GM21576 (cell line): ENCODE results near the gene ZSCAN12.
"Not testable (repeated sequence)": the region's sequence is repeated elsewhere in the genome, so short reads cannot be mapped to it uniquely, and the experiment has no call there.

Experiments
- ATAC-seq: cut with Tn5 transposase; IDR thresholded peaks from one replicate; pipeline ENCODE4 v1.9.1; 2021; ENCODE audit warnings: mild to moderate bottlenecking, moderate library complexity; ENCODE audit not compliant: unreplicated experiment

ZSCAN12 gene

DNA sequence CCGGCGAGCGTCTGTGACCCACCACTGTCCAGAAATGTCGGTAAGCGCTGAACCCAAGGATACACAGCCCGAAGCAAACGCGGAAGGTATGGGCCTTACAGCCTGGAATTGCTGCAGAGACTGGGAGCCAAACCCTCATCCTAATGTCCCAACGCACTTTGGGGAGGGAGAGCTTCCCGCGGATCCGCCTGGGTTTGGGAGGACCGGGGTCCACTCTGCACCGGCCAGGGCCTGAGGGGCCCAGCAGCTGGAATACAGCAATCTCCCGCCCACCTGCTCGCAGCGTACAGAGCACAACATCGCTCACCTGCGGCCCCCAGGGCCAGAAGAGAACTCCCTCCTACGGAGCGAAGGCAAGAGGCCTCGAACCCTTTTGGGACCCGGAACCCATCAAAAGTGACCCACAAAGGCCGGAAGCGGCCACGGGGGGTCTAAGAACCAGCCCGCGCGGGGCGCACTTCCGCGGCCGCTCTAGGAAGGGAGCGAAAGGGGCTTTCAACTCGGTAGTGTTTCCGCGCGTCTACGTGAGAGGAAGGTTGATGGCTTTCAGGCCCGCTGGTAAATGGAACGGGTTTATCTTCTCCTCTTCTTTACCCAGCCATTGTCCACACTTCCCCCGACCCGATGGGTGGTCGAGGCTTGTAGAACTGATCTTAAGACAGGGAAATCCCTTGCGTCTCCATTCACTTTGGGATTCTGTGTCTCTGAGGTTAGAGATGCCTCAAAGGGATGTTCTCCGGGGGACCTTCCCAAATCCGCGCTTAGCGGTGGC is at the start of gene ZSCAN12:
ZSCAN12 (minus strand) TSS at position 398 of the 772 bp plus-strand sequence. CDS start 1,342 bp downstream, outside the sequence.
- peak; percentile 72 for ATAC-seq

DNA sequence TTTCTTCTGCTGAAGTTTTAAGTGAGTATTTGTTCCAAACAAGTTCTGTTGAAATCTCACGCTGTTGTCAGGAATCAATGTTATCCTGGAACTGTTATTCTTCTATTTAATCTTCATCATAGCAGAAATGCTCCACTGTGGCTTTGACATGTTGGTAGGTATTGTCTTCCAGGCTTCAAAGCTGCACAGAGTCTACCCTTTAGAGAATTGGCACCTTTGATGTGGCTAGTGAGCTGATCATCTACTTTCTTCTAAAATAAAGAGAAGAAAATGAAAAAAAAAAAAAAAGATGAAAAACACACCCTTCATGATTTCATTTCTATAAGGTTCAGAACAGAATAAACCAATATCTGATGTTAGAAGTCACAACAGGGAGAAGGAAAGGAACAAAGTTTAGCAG is 49.5 kb upstream of the ZSCAN12 start:
- ATAC-seq, result no peak

DNA sequence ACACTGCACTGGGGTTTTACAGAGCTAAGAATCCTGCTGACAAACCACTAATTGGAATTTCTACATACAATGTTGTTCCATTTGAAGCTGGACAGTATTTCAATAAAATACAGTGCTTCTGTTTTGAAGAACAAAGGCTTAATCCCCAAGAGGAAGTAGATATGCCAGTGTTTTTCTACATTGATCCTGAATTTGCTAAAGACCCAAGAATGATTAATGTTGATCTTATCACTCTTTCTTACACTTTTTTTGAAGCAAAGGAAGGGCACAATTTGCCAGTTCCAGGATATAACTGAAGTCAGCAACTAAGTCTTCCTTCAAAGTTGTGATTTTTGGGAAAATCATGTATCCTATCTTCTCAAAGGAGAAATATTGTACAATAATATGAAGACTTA is 48.0 kb upstream of the ZSCAN12 start:
- ATAC-seq, result not testable (repeated sequence)

DNA sequence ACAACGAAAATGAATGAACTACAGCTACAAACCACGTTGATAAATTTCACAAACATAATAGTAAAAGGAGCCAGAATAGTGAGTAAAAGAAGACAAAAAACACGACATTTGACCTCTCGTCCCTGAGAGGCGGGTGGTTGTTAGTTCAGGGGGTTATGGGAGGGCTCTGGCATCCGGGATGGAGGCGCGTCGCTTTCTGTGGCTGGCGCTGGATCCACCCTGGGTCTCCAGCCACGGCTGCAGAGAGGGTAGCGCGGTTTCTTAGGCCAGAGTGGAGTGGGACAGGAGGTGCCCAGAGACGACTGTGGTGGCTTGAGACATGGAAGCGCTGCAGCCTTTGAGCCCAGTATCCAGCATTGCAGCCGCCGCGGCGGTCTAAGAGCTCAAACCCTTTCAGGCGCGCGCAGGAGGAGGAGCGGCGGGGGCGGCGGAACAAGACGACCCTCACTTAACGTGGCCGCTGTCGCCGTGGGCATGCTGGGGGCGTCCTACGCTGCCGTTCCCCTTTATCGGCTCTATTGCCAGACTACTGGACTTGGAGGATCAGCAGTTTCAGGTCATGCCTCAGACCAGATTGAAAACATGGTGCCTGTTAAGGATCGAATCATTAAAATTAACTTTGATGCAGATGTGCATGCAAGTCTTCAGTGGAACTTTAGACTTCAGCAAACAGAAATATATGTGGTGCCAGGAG is 47.4 kb upstream of the ZSCAN12 start:
- ATAC-seq, result no peak

DNA sequence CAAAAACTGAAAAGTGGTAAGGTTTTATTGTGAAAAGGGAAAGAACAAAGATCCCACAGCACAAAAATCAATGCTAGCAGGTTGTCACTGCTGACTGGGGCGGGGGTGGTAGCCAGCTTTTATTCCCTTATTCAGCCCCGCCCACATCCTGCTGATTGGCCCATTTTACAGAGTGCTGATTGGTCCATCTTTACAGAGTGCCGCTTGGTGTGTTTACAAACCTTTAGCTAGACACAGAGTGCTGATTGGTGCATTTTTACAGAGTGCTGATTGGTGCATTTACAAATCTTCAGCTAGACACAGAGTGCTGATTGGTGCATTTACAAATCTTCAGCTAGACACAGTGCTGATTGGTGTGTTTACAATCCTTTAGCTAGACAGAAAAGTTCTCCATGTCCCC is 45.2 kb upstream of the ZSCAN12 start:
- not testable (repeated sequence) for ATAC-seq

DNA sequence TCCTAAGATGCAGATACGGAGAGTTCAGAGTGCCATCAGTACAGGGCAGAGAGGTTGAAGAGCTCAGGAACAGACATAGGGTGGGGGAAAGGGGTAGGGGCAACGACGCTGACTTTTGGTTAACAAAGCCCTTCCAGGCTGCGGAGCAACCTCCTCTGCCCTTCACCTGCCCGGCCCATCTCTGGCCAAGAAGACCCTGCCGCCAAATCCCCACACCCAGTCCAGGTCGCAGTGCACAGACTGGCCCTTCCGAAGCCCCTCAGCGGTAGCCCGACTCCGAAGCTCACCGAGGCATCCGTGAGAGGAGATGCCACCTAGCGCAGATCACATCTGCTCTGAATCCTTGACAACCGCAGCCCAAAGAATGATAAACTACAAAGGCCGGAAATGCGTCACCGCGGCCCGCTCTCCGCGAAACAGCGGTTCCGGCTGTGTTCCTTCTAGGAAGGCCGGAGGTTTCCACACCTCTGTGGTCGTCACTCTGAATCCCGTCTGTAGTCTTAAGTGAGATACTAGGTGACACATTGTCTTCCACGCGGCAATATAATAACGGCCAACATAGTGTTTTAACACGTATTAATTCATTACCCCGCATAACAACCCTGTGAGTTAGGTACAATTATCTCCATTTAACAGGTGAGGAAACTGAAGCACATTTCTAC is 43.7 kb upstream of the ZSCAN12 start, which contains the start of gene ZSCAN23:
ZSCAN23 (minus strand) TSS at position 380 of the 662 bp plus-strand sequence. CDS start 7,225 bp downstream, outside the sequence.
- peak; percentile 90 for ATAC-seq

DNA sequence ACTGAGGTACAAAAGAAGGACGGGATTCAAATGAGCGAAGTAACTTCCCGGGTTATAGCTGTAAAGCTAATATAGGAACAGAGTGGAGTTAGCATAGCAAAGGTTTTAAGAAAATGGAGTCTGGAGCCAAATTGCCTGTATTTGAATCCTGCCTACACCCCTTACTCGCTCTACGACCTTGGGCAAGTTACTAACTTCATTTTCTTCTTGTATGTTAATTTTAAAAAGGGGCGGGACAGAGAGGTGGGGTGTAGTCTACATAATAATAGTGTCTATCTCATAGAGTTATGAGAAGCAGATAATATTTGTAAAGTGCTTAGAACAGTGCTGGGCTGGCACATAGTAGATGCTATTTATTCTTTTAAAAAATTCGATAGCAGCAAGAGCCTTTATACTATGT is 43.0 kb upstream of the ZSCAN12 start:
- ATAC-seq, result no peak

DNA sequence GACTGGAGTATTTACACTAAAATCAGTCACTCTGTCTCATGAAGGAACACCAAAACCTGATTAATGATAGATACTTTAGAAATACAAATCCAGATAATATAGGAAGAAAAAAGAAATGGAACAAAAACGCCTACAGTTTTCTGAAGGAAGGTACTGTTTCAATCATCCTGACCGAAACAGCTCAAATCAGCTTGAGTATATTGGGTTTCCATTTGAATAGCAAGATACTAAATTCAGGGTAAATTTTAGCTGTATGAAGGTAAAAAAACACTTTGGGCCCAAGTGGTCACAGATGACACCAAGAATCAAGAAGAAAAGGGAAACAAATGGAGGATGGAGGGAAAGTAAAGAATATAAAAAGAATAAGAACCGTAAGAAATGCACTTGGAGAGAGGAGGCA is 36.9 kb upstream of the ZSCAN12 start:
- ATAC-seq, result no peak

DNA sequence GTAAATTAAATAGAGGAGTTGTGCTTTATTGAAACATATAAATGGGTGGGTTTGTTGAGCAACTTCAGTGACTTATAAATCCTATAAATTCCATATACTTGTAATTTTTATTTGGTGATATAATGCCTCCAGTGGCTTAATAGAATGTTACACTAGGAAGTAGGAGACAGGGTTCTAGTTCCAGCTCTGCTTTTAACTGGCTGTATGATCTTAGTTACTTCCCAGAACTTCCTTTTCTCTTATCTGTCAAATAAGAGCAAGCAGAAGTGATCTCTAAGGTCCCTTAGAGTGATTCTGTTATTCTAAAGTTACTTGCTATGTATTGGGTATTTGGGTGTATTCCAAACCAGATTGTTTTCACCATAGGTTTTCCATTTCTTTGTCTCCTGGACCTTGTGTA is 33.6 kb upstream of the ZSCAN12 start:
- no peak for ATAC-seq

DNA sequence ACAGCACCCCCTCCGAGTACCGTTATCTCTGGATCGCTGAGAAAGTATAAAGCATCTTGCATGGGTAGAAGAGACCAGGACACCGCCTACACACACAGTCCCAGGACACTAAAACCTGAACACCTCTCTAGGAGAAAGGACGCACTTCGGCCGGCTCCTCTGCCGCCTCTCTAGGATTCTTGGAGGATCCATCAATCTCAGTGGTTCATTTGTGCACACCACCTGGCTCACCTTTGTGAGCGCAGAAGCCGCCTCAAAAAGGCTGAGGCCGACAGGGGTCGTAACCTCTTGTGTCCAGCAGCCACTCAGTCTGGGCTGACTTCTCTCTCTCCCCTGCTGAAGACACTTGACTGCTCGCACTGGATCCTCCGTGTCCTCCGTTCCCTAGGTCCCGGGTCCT is 30.2 kb upstream of the ZSCAN12 start:
- ATAC-seq, result no peak

DNA sequence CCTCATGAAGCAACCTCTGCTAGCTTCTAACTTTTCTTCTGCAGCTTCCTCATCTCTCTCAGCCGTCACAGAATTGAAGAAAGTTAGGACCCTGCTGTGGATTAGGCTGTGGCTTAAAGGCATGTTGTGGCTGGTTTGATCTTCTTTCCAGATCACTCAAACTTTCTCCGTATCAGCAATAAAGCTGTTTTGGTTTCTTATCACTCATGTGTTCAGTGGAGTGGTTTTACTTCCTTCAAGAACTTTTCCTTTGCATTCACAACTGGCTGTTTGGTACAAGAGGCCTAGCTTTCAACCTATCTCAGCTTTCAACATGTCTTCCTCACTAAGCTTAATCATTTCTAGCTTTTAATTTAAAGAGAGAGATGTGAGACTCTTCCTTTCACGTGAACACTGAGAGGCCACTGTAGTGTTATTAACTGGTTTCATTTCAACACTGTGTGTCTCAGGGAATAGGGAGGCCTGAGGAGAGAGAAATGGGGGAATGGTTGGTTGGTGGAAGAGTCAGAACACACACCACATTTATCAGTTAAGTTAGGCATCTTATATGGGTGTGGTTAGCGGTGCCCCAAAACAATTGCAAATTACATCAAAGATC is 26.5 kb upstream of the ZSCAN12 start:
- ATAC-seq, result no peak

DNA sequence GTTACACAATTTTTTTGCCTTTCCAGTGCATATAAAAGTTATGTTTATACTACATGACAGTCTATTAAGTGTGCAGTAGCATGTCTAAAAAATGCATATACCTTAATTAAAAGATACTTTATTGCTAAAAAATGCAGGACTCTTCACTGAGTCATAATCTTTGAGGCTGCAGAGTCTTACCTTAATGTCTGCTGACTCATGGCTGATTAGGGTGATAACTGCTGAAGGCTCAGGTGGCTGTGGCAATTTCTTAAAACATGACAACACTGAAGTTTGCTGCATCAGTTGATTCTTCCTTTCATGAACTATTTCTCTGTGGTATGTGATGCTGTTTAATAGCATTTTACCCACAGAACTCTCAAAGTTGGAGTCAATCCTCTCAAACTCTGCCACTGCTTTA is 24.6 kb upstream of the ZSCAN12 start:
- ATAC-seq, result no peak

DNA sequence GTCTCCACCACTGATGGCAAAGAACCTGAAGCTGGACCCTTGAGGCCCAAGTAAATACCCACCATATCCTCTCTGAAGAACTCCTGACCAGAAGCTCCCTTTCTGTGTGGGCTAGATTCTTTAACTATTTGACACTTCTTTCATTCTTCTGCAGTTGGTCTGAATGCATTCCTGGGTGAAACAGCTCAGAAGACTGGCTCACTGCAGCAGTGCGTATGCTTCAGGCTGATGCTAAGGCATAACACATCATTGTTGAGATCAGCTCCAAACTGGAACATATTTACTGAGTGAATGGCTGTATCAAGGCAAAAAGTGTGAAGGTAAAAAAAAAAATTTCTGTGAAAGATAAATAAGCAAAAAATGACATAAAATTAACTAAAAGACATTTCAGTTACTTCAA is 24.0 kb upstream of the ZSCAN12 start:
- no peak for ATAC-seq

DNA sequence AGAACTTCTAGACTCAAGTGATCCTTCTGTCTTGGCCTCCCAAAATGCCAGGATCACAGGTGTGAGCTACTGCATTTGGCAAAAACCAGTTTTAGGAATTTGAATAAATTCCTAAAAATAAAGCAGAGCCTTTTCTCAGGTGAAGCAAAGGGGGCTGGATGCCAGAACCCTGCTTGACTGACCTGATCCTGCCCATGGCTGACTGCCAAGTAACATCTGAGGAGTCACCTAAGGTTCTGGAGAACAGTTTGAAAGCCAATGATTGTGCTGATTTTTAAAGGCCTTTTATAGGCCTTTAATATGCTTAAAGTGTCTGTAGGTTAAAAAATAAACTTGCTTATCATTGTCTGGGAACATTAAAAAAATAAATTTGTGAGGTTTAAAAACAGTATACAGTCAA is 14.1 kb upstream of the ZSCAN12 start:
- ATAC-seq, result no peak

DNA sequence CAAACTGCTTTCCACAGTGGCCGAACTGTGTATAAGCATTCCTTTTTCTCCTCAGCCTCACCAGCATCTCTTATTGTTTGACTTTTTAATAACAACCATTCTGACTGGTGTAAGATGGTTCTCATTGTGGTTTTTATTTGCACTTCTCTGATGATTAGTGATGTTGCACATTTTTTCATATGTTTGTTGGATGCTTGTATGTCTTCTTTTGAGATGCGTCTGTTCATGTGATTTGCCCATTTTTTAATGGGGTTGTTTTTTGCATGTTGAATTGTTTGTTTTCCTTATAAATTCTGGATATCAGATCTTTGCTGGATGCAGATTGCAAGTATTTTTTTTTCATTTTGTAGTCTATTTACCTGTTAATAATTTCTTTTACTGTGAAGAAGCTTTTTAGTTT is 11.2 kb upstream of the ZSCAN12 start:
- ATAC-seq, result no peak

DNA sequence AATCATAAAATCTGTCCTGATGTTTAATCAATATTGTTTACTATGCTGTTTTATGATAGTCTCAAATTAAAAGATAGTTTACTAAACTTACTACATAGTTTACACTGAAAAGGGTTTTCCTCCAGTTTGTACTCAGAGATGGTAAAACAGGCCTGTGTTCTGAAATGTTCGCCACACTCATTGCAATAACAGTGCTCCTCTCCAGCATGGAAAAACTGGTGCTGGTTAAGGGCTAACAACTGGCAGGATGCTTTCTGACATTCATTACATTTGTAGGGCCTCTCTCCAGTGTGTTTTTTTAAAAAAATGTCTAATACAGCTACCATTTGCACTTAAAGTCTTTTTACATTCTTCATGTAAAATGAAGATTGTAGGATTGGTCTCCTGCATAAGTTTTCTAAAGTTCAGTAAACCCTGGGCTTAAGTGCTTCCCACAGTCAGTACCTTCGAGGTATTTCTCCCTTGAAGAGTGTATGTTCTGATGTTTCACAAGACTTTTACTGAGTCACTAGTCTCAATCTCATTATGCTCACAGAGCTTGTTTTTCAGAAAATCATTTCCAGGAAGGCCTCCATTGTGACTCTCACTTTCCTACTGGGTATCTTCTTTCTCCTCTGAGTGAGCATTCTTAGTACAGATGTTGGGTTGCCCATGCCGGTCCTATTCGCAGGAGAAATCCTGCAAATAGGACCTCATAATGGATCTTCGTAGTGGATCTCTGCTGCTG is 8.7 kb upstream of the ZSCAN12 start:
- ATAC-seq, result no peak

DNA sequence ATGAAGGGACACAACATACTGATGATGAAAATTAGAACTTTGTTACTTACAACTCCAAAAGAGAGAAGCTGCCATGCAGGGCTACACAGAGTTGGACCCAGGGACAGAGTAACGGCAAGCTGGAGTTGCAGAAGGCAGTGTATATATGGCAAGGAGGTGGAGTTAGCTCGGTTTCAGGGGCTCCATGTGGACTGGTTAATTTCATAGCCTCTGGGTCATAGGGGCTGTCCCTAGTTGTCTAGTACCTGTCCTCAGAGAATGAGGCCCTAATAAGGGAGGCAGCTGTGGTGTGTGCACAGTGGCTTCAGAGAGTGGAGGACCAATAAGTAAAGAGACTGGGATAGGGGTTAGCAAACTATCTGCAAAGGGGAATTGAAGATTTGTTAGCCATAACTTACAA is 7.9 kb upstream of the ZSCAN12 start:
- ATAC-seq, result no peak

DNA sequence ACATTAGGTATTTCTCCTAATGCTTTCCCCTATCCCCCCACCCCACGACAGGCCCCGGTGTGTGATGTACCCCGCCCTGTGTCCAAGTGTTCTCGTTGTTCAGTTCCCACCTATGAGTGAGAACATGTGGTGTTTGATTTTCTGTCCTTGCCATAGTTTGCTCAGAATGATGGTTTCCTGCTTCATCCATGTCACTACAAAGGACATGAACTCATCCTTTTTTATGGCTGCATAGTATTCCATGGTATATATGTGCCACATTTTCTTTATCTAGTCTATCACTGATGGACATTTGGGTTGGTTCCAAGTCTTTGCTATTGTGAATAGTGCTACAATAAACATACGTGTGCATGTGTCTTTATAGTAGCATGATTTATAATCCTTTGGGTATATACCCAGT is 4.4 kb upstream of the ZSCAN12 start:
- ATAC-seq, result not testable (repeated sequence)

DNA sequence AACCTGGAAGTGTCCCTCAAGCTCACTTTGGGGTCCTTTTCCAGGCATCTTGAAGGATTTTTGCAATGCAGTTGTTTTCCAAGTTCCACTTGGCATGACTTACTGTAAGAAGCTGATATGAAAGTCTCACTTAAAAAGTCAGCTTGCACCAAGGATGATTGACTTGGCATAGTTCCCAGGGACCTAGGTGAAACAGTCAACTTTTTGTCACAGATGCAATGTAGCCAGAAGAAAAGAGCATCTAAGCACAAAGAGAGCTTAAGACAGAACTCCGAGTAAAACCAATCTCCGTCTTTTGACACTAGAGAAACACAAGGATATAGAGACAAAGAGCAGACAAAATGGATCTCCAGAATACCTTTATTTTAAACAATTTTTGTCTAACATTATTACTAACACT is 2.6 kb upstream of the ZSCAN12 start:
- ATAC-seq, result no peak

DNA sequence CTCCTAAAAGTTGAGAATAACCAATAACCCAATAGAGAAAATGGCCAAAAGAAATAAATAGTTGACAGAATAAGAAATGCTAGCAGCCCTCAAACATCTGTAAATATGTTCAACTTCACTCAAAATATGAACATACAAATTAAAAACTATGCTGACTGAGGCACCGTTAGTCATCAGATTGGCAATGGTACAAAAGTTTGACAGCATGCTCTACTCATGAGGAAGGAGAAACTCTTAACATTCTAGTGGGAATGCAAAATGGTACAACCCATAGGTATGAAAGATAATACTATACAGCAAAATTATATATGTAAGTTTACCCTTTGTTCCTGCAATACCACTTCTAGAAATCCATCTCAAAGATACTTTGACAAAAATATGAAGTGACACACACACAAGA is 1.6 kb upstream of the ZSCAN12 start:
- ATAC-seq, result no peak

DNA sequence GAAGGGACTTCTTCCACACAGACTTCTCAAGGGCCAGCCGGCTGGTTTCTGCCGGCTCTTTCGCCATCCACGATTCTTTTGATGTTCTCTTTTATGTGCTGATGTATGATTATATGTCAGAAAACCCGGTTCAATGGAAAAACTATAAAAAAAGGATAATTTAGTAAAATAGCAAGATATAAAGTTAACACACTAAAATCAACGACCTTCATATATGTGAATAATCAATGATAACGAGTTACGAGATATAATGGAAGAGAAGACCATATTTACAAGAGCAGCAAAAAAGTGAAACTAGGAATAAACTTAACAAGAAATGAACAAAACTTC is 540 bp upstream of the ZSCAN12 start:
- ATAC-seq, result no peak
